ENCODE results near the gene ADISSP. TPM values are rescaled to one million over a fixed set of nuclear protein-coding genes. Genes with fewer than 3 reads are reported as not detected.

The ADISSP gene
- total and polyA plus RNA-seq, 2 of the 13 experiments (the other 11 are each of a cell fraction or from before 2014, with no cell fraction given), result 38.3 to 90.6 TPM

- TF ChIP-seq NFE2L2 (IDR thresholded peaks at IDR 0.05; ENCODE audit: low read length) (no peak), ZNF547 (CRISPR knock-in tag; IDR thresholded peaks at IDR 0.05) (no peak), SETDB1 (CRISPR knock-in tag; IDR thresholded peaks at IDR 0.05; ENCODE audit: borderline replicate concordance) (no peak), MAFF (IDR thresholded peaks at IDR 0.05; ENCODE audit: low read depth, low read length) (no peak), ZFP82 (CRISPR knock-in tag; IDR thresholded peaks at IDR 0.05; ENCODE audit: borderline replicate concordance) (no peak), FIP1L1 (IDR thresholded peaks at IDR 0.05; ENCODE audit: borderline replicate concordance, insufficient read depth, low read depth, low read length) (no peak), ZNF274 (CRISPR knock-in tag; IDR thresholded peaks at IDR 0.05) (no peak), NR2F2 (IDR thresholded peaks at IDR 0.05; ENCODE audit: borderline replicate concordance, low read depth) (no peak), ARNTL (CRISPR knock-in tag; IDR thresholded peaks at IDR 0.05) (no peak), ZNF407 (CRISPR knock-in tag; IDR thresholded peaks at IDR 0.05; ENCODE audit: not compliant biosample characterization) (no peak), GFI1 (CRISPR knock-in tag; IDR thresholded peaks at IDR 0.05; ENCODE audit: borderline replicate concordance) (no peak), HNRNPLL (IDR thresholded peaks at IDR 0.05; ENCODE audit: low read depth, low read length, poor library complexity, severe bottlenecking) (no peak), UBTF (CRISPR knock-in tag; IDR thresholded peaks at IDR 0.05) (no peak), ZNF839 (CRISPR knock-in tag; IDR thresholded peaks at IDR 0.05; ENCODE audit: borderline replicate concordance) (peak; percentile 26; the same call in 1 of the 2 replicates), ZNF746 (CRISPR knock-in tag; IDR thresholded peaks at IDR 0.05) (no peak), SMAD1 (CRISPR knock-in tag; IDR thresholded peaks at IDR 0.05; ENCODE audit: borderline replicate concordance, low read depth) (peak; percentile 58; the same call in 1 of the 2 replicates), ZNF12 (CRISPR knock-in tag; IDR thresholded peaks at IDR 0.05) (no peak), ATF1 (CRISPR knock-in tag; IDR thresholded peaks at IDR 0.05) (no peak)
Observed at GRCh38 chr20:3781153-3781910, 13.8 kb upstream of the ADISSP start, which contains the start of gene SPEF1 (continued).

Data from HepG2 (cell line).